ENCODE measurements around the gene TIMM13. TPM values are rescaled to one million over a fixed set of nuclear protein-coding genes. Genes with fewer than 3 reads are reported as not detected.

The TIMM13 gene
- total RNA-seq, 3 donors from 2014 or later: 27.7 to 34.4 (median 28.1) TPM

GRCh38 chr19:2440515-2440914, 13.1 kb upstream of the TIMM13 start:
- Histone ChIP-seq H3K4me3 (no peak overlapping the region), H3K4me1 (no peaks in the 10 kb centered on the region), H3K9me3 (no peaks in the 10 kb centered on the region), H3K27me3 (no peaks in the 10 kb centered on the region), H3K27ac (no peak overlapping the region), H3K36me3 (no peaks in the 10 kb centered on the region)
- DNase-seq (ENCODE audit: low spot score in 2 of 2): no peak
- intact Hi-C loops (cut with DNase I; ENCODE audit: low total_unique reads): loop anchor here (5.0 kb wide), 1 partner anchor 882 kb away; no protein-coding TSS in a partner anchor
- TF ChIP-seq CTCF (IDR thresholded peaks at IDR 0.05): no peak
- no peak for TF ChIP-seq POLR2AphosphoS5 (IDR thresholded peaks at IDR 0.05)
- no peak for TF ChIP-seq POLR2A (IDR thresholded peaks at IDR 0.05)

GRCh38 chr19:2438178-2438577, 10.8 kb upstream of the TIMM13 start:
- no peak for DNase-seq (ENCODE audit: low spot score in 2 of 2)
- Histone ChIP-seq H3K4me3 (no peak overlapping the region), H3K27me3 (no peaks in the 10 kb centered on the region), H3K9me3 (no peaks in the 10 kb centered on the region), H3K27ac (no peak overlapping the region), H3K36me3 (no peaks in the 10 kb centered on the region), H3K4me1 (no peaks in the 10 kb centered on the region)
- TF ChIP-seq POLR2A (IDR thresholded peaks at IDR 0.05): no peak
- intact Hi-C loops (cut with DNase I; ENCODE audit: low total_unique reads): no loop called here

- H3K27ac ChIP-seq: no peak overlapping the region
- H3K4me1 ChIP-seq: no peaks in the 10 kb centered on the region
- H3K9me3 ChIP-seq: no peaks in the 10 kb centered on the region
- no peaks in the 10 kb centered on the region for H3K36me3 ChIP-seq
- no peak overlapping the region for H3K4me3 ChIP-seq
- no peak for TF ChIP-seq POLR2A (IDR thresholded peaks at IDR 0.05)
- TF ChIP-seq CTCF (IDR thresholded peaks at IDR 0.05): no peak
- no peak for TF ChIP-seq POLR2AphosphoS5 (IDR thresholded peaks at IDR 0.05)
- H3K27me3 ChIP-seq: no peaks in the 10 kb centered on the region
- DNase-seq (ENCODE audit: low spot score in 2 of 2): no peak
- intact Hi-C loops (cut with DNase I; ENCODE audit: low total_unique reads): no loop called here
Measured at GRCh38 chr19:2436926-2437325, 9.5 kb upstream of the TIMM13 start.

- TF ChIP-seq POLR2A (IDR thresholded peaks at IDR 0.05): no peak
- no peak for TF ChIP-seq CTCF (IDR thresholded peaks at IDR 0.05)
- no peak for TF ChIP-seq POLR2AphosphoS5 (IDR thresholded peaks at IDR 0.05)
- Histone ChIP-seq H3K27ac (no peak overlapping the region), H3K4me3 (no peak overlapping the region), H3K27me3 (no peaks in the 10 kb centered on the region), H3K9me3 (no peaks in the 10 kb centered on the region), H3K4me1 (no peaks in the 10 kb centered on the region), H3K36me3 (no peaks in the 10 kb centered on the region)
- no peak for DNase-seq (ENCODE audit: low spot score in 2 of 2)
- intact Hi-C loops (cut with DNase I; ENCODE audit: low total_unique reads): no loop called here
Measured at GRCh38 chr19:2436384-2436783, 9.0 kb upstream of the TIMM13 start.

GRCh38 chr19:2434721-2435265, 7.4 kb upstream of the TIMM13 start:
- Histone ChIP-seq H3K27me3 (no peaks in the 10 kb centered on the region), H3K4me1 (no peaks in the 10 kb centered on the region), H3K36me3 (no peaks in the 10 kb centered on the region), H3K27ac (no peak overlapping the region), H3K4me3 (no peak overlapping the region), H3K9me3 (no peaks in the 10 kb centered on the region)
- no peak for DNase-seq (ENCODE audit: low spot score in 2 of 2)
- TF ChIP-seq POLR2A (IDR thresholded peaks at IDR 0.05): no peak
- no peak for TF ChIP-seq POLR2AphosphoS5 (IDR thresholded peaks at IDR 0.05)
- TF ChIP-seq CTCF (IDR thresholded peaks at IDR 0.05): no peak
- intact Hi-C loops (cut with DNase I; ENCODE audit: low total_unique reads): no loop called here

- H3K4me1 ChIP-seq: no peaks in the 10 kb centered on the region
- H3K4me3 ChIP-seq: no peak overlapping the region
- no peak for TF ChIP-seq POLR2AphosphoS5 (IDR thresholded peaks at IDR 0.05)
- no peak for TF ChIP-seq CTCF (IDR thresholded peaks at IDR 0.05)
- TF ChIP-seq POLR2A (IDR thresholded peaks at IDR 0.05): no peak
- no peaks in the 10 kb centered on the region for H3K9me3 ChIP-seq
- intact Hi-C loops (cut with DNase I; ENCODE audit: low total_unique reads): no loop called here
- no peak overlapping the region for H3K27ac ChIP-seq
- H3K36me3 ChIP-seq: no peaks in the 10 kb centered on the region
- H3K27me3 ChIP-seq: no peaks in the 10 kb centered on the region
- no peak for DNase-seq (ENCODE audit: low spot score in 2 of 2)
Measured at GRCh38 chr19:2434267-2434666, 6.9 kb upstream of the TIMM13 start.

Measured in breast epithelium (tissue), 4 donors.